ENCODE data around the gene MCU.

MCU gene

DNA sequence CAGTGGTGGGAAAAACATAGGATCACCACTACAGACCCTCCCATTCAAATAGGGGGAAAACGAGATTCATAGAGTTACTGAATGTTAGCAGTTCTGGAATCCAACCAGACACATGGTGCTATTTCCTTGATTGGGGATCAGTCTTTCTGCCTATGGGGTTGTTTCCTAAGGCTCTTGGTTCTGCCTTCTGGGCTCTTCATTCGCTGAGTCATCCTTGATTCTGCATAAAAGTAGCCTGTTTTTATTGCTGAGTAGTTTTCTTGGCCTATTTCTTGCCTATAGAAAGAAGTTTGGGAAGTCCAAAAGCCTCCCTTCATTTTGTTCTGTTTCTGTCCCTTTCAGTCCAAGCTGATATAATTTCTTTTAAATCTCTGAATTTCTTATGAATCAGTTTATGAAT is 102.3 kb downstream of the MCU start:
- TF ChIP-seq, protein P1, sequence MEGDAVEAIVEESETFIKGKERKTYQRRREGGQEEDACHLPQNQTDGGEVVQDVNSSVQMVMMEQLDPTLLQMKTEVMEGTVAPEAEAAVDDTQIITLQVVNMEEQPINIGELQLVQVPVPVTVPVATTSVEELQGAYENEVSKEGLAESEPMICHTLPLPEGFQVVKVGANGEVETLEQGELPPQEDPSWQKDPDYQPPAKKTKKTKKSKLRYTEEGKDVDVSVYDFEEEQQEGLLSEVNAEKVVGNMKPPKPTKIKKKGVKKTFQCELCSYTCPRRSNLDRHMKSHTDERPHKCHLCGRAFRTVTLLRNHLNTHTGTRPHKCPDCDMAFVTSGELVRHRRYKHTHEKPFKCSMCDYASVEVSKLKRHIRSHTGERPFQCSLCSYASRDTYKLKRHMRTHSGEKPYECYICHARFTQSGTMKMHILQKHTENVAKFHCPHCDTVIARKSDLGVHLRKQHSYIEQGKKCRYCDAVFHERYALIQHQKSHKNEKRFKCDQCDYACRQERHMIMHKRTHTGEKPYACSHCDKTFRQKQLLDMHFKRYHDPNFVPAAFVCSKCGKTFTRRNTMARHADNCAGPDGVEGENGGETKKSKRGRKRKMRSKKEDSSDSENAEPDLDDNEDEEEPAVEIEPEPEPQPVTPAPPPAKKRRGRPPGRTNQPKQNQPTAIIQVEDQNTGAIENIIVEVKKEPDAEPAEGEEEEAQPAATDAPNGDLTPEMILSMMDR (IDR thresholded peaks at IDR 0.05): no peak

DNA sequence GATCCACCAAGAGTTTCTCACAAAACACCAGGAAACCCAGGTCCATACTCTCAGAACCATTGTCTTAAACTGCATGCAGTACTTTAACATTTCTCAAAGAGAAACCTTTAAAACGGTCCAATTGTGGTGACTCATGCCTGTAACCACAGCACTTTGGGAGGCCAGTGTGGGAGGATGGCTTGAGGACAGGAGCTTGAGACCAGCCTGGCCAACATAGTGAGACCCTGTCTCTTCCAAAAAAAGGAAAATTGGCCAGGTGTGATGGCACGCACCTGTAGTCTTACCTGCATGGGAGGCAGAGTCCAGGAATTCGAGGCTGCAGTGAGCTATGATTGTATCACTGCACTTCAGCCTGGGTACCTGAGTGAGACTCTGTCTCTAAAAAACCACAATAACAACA is 104.1 kb downstream of the MCU start:
- TF ChIP-seq, protein P1 (IDR thresholded peaks at IDR 0.05): no peak

DNA sequence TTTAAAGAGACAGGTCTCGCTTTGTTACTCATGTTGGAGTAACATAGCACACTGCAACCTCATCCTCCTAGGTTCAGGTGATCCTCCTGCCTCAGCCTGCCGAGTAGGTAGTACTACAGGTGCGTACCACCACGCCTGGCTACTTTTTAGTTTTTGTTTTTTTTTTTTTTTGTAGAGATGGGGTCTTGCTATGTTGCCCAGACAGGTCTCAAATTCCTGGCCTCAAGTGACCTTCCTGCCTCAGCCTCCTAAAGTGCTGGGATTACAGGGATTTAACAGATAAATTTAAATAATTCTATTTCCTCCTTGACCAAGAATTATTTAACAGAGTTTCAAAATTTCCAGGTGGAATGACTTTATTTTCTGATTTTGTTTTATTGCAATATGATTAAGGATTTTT is 104.6 kb downstream of the MCU start:
- TF ChIP-seq, protein P1 (IDR thresholded peaks at IDR 0.05): no peak

GRCh38 chr10:72800000-72800740 is 108.2 kb downstream of the MCU start:
- TF ChIP-seq, protein P1 (IDR thresholded peaks at IDR 0.05): no peak

GRCh38 chr10:72800741-72801092 is 108.8 kb downstream of the MCU start:
- TF ChIP-seq, protein P1 (IDR thresholded peaks at IDR 0.05): no peak

DNA sequence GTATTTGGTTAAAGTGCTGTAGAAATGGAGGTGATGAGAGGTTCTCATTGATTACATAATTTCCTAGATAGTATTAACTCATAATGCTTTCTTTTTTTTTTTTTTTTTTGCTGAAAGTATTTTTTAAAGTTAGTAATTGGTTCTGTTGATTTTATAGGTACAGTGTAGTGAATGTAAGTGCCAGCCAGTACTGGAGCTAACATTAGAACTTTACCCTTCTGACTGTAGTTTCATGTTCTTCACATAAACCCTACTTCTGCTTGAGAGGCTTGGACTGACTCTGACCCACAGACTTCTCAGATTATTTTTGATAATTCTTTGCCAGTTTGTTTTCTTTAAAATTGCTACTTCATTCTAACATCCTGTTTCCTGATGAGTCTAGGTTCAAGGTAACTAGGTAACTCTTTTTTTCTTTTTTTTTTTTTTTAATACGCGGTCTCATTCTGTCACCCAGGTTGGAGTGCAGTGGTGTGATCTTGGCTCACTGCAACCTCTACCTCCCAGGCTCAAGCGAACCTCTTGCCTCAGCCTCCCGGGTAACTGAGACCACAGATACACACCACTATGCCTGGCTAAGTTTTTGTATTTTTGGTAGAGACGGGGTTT is 109.4 kb downstream of the MCU start:
- TF ChIP-seq, protein P1 (IDR thresholded peaks at IDR 0.05): no peak

GRCh38 chr10:72802332-72802731 is 110.4 kb downstream of the MCU start:
- TF ChIP-seq, protein P1 (IDR thresholded peaks at IDR 0.05): no peak
